SU-DHL-6 (cell line): ENCODE measurements around the gene SLC35E4.

ENCODE experiments used
- EZH2phosphoT487 ChIP-seq: fragments of 200-600 bp; sonication (generic), shearing (Covaris generic); conservative IDR thresholded peaks from 2 replicates; pipeline ENCODE4 v1.6.1; 2018; ENCODE audit warnings: mild to moderate bottlenecking, antibody characterized with exemption, low read length, moderate library complexity, mixed read lengths
- TF ChIP-seq, protein P1 (sequence below): fragments of 200-600 bp; sonication (generic); IDR thresholded peaks from one replicate; pipeline ENCODE4 v1.5.1; 2017; ENCODE audit warnings: antibody characterized with exemption, mild to moderate bottlenecking, low read length, moderate library complexity; ENCODE audit not compliant: insufficient read depth, poor library complexity, severe bottlenecking

DNA sequence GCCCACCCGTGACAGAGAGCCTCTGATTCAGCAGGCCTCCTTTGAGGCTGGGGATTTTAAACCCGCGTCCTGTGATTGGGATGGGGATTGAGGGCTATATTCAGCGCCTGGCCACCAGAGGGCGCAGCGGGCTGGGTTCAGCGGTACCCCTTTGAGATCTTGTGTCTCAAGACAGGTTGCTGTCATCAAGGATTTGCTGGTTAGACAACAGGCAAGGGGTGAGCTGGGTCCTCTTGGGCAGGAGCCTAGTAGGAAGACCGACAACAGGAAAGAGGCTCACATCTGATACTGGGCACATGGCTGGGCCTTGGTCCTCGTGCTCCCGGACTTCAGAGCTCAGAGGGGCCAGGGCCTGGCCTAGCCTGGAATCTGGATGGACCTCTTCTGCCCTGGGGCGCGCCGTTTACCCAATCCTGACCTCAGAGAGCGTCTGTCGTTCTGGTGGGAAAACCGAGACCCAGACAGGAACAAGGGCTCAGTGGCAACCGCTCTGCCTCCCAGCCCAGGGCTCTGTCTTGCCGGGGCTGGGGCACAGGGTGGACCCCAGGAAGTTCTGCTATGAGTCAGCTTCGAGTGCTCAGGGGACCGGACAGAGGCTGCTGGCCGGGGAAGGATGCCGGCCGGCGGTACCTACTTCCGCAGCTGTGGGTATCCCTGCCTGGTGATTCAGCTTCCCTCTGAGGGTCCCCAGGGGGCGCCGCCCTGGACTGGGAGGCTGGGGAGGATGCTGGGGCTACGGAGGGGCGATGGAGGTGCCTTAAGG, 929 bp upstream of the SLC35E4 start:
- TF ChIP-seq, protein P1, sequence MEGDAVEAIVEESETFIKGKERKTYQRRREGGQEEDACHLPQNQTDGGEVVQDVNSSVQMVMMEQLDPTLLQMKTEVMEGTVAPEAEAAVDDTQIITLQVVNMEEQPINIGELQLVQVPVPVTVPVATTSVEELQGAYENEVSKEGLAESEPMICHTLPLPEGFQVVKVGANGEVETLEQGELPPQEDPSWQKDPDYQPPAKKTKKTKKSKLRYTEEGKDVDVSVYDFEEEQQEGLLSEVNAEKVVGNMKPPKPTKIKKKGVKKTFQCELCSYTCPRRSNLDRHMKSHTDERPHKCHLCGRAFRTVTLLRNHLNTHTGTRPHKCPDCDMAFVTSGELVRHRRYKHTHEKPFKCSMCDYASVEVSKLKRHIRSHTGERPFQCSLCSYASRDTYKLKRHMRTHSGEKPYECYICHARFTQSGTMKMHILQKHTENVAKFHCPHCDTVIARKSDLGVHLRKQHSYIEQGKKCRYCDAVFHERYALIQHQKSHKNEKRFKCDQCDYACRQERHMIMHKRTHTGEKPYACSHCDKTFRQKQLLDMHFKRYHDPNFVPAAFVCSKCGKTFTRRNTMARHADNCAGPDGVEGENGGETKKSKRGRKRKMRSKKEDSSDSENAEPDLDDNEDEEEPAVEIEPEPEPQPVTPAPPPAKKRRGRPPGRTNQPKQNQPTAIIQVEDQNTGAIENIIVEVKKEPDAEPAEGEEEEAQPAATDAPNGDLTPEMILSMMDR: peak; percentile 89
- TF ChIP-seq EZH2phosphoT487: no peak
